HG02852 (cell line): ENCODE measurements around the gene CLEC18C.
"Not testable (repeated sequence)": the region's sequence is repeated elsewhere in the genome, so short reads cannot be mapped to it uniquely, and the experiment has no call there.

ENCODE experiments used
- ATAC-seq: cut with Tn5 transposase; IDR thresholded peaks from one replicate; pipeline ENCODE4 v1.9.1; 2021; ENCODE audit warnings: mild to moderate bottlenecking, moderate library complexity; ENCODE audit not compliant: unreplicated experiment

CLEC18C gene

GRCh38 chr16:70158261-70158939 is 15.2 kb upstream of the CLEC18C start:
- no peak for ATAC-seq

- ATAC-seq, result no peak
Observed at GRCh38 chr16:70159355-70160348, 13.9 kb upstream of the CLEC18C start.

GRCh38 chr16:70160388-70160787 is 13.2 kb upstream of the CLEC18C start:
- ATAC-seq, result no peak

GRCh38 chr16:70160821-70161220 is 12.8 kb upstream of the CLEC18C start:
- ATAC-seq, result no peak

GRCh38 chr16:70161350-70161749 is 12.2 kb upstream of the CLEC18C start:
- ATAC-seq, result no peak

GRCh38 chr16:70162041-70162451 is 11.5 kb upstream of the CLEC18C start:
- ATAC-seq, result no peak

GRCh38 chr16:70163596-70163995 is 10.0 kb upstream of the CLEC18C start:
- ATAC-seq, result no peak

GRCh38 chr16:70166688-70167087 is 6.9 kb upstream of the CLEC18C start:
- not testable (repeated sequence) for ATAC-seq

- not testable (repeated sequence) for ATAC-seq
Observed at GRCh38 chr16:70173916-70174315, 329 bp downstream of the CLEC18C start.

GRCh38 chr16:70174387-70174932 is 873 bp downstream of the CLEC18C start:
- ATAC-seq, result not testable (repeated sequence)

GRCh38 chr16:70187858-70188607 is 14.4 kb downstream of the CLEC18C start:
- not testable (repeated sequence) for ATAC-seq

- not testable (repeated sequence) for ATAC-seq
Observed at GRCh38 chr16:70188608-70188915, 15.0 kb downstream of the CLEC18C start.

- ATAC-seq, result not testable (repeated sequence)
Observed at GRCh38 chr16:70190574-70190973, 17.0 kb downstream of the CLEC18C start.

GRCh38 chr16:70196683-70197300 is 23.2 kb downstream of the CLEC18C start:
- ATAC-seq, result not testable (repeated sequence)

GRCh38 chr16:70197611-70198010 is 24.0 kb downstream of the CLEC18C start:
- not testable (repeated sequence) for ATAC-seq

GRCh38 chr16:70198230-70198629 is 24.6 kb downstream of the CLEC18C start:
- ATAC-seq, result not testable (repeated sequence)

GRCh38 chr16:70198666-70199065 is 25.1 kb downstream of the CLEC18C start:
- ATAC-seq, result not testable (repeated sequence)

- not testable (repeated sequence) for ATAC-seq
Observed at GRCh38 chr16:70199170-70199569, 25.6 kb downstream of the CLEC18C start.

GRCh38 chr16:70200063-70200462 is 26.5 kb downstream of the CLEC18C start:
- not testable (repeated sequence) for ATAC-seq

GRCh38 chr16:70203508-70203907 is 29.9 kb downstream of the CLEC18C start:
- not testable (repeated sequence) for ATAC-seq
